ENCODE data around the gene ZNF506.
"Not testable (repeated sequence)": the region's sequence is repeated elsewhere in the genome, so short reads cannot be mapped to it uniquely, and the experiment has no call there.

The ZNF506 gene

DNA sequence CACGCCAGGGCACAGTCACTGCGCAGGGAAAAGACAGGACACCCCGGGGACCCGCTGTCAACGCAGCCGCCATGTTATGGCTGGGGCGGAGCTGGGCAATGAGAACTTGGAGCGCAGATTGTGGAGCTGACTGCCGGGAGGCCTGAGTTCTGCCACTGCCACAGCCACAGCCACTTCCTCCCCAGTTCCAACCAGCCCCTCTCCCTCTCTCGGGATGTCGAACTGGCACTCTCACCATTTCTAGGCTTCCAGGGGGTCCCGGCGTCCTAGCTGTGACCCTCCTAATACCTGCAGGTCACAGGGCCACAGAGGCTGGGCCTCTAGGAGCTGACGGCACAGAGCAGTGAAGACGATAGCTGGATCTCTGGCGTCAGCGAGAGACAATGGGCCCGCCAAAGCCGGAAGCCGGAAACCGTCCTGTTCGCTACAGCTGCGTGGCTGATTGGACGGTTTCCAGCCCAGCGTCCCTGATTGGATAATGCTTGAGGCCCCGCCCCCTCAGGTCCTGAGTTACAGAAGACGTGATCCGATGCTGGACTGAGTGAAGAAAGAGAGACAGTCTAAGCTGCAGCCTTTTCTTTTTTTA is at the start of gene ZNF506:
Gene ZNF506 (minus strand): TSS at position 385 of the 586 bp plus-strand sequence. CDS start 147 bp downstream, at position 238.
- DNase-seq = peak; percentile 75 to 83

DNA sequence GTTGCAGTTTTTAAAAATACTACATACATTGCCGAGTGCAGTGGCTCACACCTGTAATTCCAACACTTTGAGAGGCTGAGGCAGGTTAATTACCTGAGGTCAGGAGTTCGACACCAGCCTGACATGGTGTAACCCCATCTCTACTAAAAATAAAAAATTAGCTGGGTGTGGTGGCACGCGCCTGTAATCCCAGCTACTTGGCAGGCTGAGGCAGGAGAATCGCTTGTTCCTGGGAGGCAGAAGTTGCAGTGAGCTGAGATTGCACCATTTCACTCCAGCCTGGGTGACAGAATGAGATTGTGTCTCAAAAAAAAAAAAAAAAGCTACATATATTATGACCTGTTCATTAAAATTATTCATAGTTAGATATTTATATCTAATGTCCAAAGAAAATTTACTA is 48.5 kb upstream of the ZNF506 start:
- not testable (repeated sequence) for DNase-seq

DNA sequence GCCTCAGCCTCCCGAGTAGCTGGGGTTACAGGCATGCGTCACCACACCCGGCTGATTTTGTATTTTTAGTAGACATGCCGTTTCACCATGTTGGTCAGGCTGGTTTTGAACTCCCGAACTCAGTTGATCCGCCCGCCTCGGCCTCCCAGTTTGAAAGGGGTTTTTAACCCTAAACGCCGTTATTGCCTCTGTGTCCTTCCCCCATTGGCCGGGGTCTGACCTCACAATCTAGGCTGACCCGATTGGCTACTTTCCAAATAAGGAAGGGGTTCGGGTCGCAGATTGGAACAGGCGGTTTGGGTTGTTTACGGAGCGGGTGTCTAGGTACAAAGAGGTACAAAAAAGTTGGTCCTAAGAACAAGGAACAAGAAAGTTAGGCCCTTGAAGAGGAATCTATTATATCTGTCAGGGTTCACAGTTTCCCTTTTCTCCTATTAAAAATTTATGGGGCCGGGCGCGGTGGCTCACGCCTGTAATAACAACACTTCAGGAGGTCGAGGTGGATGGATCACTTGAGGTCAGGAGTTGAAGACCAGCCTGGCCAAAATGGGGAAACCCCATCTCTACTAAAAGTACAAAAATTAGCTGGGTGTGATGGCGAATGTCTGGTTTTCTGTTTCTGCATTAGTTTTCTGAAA is 45.2 kb upstream of the ZNF506 start:
- DNase-seq = no peak

DNA sequence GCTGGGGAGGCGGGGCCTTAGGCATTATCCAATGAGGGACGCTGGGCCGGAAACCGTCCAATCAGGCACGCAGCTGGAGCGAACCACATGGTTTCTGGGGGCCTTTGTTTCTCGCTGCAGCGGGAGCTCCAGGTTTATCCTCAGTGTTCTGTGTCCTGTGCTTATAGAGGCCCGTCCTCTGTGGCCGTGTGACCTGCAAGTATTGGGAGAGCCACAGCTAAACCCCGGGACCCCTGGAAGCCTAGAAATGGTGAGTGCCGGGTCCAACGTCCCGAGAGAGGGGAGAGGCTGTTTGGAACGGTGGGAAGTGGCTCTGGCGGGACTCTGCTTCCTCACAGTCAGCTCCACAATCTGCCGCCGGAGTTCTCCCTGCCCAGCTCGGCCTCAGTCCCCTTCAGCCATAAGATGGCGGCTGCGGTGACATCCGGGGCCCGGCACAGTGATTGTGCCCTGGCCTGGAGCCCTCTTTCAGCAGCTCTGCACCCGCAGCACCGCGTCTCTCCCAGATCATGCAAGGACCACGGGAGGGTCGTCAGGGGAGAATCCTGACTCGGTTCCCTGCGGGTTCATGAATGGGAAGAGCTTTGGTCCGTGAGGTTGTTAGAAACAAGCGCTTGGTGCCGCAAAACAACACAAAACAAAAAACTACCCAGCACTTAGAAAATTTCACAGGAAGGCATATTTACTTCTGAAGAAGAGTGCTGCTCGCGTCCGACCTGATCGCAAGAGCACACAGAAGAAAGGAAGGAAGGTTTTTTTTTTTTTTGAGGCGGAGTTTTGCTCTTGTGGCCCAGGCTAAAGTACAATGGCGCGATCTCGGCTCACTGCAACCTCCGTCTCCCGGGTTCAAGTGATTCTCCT is 44.4 kb upstream of the ZNF506 start, which contains the start of gene ZNF253:
Gene ZNF253 (plus strand): TSS at position 133 of the 861 bp plus-strand sequence. CDS start 115 bp downstream, at position 248.
- peak; percentile 84 to 90 for DNase-seq

- DNase-seq = no peak
These were observed 39.3 kb upstream of the ZNF506 start for GRCh38 chr19:19860756-19861390.

DNA sequence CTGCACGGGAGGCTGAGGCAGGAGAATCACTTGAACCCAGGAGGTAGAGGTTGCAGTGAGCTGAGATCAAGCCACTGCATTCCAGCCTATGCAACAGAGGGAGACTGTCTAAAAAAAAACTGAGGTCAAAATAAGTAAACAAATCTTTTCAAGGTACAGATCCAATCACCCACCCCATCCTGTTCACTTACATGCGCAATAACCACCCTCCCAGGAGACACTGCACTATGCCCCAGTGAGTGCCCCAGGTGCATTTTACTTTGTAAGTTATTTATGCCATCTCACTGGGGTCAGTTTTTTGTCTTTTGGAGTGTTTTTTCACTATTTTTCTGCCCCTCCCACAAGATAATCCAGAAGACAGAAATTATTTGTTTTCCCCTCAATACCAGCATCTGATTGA is 37.2 kb upstream of the ZNF506 start:
- no peak for DNase-seq

DNA sequence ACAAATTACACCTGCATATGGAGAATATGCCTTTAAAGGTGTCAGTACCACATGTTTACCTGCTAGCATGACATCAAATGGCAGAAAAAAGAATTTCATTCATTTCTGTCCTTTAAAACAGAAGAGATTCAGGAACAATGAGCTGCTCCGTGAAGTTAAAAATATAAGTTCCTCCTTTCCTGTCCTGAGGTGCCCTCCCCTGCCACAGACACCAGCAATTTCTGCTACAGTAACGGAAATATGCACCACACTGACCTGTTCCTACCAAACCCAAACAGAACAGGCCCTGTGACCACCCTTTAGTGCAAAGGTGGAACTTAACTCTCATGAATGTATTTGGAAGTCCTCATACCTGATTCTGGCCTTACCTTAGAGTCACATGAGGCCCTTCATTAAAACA is 30.2 kb upstream of the ZNF506 start:
- not testable (repeated sequence) for DNase-seq

DNA sequence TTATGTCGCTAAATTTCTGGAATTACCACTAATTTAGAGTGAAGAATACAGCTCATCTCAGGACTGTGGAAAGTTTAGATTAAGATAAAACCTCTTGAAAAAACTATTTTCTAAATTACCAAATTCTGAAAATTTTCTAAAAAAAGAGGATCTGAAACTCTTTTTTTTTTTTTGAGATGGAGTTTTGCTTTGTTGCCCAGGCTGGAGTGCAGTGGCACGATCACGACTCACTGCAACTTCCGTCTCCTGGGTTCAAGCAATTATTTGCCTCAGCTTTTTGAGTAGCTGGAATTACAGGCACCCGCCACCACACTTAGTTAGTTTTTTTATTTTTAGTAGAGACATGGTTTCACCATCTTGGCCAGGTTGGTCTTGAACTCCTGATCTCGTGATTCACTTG is 27.5 kb upstream of the ZNF506 start:
- no peak for DNase-seq

DNA sequence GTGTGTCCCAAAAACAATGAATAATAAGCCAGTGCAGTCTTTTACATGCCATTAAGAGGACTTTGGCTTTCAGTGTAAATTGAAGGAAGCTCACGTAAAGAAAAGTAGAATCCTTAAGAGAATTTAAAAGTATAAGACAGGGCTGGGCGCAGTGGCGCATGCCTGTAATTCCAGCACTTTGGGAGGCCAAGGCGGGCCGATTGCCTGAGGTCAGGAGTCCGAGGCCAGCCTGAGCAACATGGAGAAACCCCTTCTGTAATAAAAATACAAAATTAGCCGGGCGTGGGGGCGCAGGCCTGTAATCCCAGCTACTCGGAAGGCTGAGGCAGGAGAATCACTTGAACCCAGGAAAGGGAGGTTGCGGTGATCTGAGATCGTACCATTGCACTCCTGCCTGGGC is 26.2 kb upstream of the ZNF506 start:
- no peak for DNase-seq

DNA sequence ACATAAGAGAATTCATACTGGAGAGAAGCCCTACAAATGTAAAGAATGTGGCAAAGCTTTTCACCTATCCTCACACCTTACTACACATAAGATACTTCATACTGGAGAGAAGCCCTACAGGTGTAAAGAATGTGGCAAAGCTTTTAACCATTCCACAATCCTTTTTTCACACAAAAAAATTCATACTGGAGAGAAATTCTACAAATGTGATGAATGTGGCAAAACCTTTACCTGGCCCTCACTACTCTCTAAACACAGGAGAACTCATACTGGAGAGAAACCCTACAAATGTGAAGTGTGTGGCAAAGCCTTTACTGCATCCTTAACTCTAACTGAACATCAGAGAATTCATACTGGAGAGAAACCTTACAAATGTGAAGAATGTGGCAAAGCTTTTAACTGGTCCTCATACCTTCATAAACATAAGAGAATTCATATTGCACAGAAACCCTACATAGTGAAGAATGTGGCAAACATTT is 14.0 kb upstream of the ZNF506 start:
- no peak for DNase-seq

GRCh38 chr19:19826875-19827274 is 5.3 kb upstream of the ZNF506 start:
- DNase-seq = no peak

GRCh38 chr19:19823916-19824315 is 2.4 kb upstream of the ZNF506 start:
- DNase-seq = no peak

DNA sequence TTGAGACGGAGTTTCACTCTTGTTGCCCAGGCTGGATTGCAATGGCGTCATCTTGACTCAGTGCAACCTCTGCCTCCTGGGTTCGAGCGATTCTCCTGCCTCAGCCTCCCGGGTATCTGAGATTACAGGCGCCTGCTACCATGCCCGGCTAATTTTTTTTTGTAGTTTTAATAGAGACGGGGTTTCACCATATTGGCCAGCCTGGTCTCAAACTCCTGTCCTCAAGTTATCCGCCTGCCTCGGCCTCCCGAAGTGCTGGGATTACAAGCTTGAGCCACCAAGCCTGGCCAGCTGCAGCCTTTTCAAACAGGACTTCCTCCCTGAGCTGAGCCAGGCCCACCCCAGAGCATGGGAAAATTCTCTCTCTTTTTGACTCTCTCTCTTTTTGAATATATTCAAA is 426 bp upstream of the ZNF506 start:
- not testable (repeated sequence) for DNase-seq

DNA sequence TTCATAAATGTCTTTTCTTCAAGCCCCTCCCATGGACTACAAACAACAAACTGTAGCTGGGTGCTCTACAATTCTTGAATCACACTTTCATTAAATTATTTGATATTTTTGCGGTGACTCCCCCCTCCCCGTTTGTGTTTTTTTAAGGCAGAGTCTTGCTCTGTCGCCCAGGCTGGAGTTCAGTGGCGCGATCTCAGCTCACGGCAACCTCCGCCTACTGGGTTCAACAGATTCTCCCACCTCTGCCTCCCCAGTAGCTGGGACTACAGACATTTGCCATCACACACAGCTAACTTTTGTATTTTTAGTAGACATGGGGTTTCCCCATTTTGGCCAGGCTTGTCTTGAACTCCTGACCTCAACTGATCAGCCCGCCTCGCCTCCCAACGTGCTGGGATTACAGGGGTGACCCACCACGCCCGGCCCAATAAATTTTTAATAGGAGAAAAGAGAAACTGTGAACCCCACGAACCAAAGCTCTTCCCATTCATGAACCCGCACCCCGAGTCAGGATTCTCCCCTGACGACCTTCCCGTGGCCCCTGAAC is 703 bp downstream of the ZNF506 start:
- no peak for DNase-seq

GRCh38 chr19:19817357-19817756 is 4.2 kb downstream of the ZNF506 start:
- no peak for DNase-seq

DNA sequence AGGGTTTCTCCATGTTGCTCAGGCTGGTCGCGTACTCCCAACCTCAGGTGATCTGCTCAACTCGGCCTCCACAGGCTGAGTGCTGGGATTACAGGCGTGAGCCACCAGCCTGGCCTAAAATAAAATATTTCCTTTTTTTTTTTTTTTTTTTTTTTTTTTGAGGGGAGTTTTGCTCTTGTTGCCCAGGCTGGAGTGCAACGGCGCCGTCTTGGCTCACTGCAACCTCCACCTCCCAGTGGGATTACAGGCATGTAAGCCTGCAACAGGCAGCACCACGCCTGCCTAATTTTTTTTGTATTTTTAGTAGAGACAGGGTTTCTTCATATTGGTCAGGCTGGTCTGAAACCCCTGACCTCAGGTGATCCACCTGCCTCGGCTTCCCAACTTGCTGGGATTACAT is 4.9 kb downstream of the ZNF506 start:
- no peak for DNase-seq

DNA sequence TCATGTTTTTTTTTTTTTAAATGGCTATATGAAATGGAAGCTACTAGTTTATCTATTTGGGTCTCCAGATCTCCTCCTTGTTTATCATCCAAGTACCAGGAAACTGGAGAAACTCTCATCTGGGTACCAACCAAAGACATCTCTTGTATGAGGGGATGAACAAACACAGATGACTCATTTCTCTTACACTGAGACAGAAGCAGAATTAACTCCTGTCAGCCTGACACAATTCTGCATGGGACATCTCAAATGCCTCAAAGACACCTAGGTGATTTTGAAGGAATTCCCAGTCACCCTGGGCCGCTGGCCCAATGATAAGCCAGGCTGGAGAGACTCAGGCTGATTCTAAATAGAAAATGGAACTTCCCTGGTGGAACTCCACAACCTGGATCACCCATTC is 9.6 kb downstream of the ZNF506 start:
- not testable (repeated sequence) for DNase-seq

DNA sequence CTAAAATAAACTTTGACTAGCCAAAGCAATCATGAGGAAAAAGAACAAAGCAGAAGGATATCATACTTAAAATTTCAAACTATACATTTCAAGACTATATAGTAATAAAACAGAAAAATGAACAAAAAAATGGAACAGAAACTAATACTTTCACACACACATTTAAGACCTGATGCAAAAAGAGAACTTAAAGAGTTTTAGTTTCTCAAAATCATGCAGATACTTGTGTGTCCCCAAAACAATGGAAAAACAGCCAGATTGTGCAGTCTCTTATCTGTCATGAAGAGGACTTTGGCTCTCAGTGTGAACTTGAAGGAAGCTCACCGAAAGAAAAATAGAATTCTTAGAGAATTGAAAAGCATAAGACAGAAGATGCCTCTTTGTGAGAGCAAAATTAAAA is 16.1 kb downstream of the ZNF506 start:
- no peak for DNase-seq

DNA sequence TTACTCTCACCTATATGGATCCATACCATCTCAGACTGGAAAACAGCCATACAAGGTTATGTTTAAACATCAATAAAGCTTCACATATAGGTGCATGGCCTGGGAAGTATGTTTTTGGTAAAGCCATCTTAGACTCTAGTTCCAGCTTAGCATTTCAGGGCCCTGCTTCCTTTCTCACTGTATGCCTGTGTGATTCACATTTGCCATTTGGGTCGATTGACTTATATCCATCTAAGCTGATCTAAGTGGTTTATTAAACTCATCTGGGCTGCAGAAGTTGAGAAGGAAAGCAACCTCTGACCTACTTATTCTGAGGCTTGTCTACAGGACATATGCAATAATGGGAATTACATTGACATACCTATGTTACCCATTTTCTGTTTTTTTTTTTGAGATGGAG is 33.5 kb downstream of the ZNF506 start:
- no peak for DNase-seq

GRCh38 chr19:19785476-19785875 is 36.1 kb downstream of the ZNF506 start:
- not testable (repeated sequence) for DNase-seq

DNA sequence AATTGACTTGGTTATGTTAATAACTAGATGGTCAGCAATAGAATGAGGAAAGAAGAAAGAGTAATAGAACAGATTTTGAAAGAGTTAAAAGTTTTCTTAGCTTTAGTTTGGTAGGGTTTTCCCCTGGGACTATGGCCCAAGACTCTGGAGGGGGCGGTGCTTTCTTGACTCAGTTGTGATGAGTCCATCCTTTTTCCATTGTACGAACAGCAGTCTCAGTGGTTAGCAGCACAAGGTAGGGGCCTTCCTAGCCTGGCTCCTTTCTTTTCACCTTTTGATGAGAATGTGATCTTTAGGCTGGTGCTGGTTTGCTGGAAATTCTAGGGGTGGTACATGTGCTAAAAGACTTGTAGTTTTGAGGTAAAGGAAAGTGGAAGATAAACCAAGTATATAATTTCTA is 38.8 kb downstream of the ZNF506 start:
- no peak for DNase-seq

- DNase-seq = peak; percentile 16 to 30
These were observed 39.8 kb downstream of the ZNF506 start for GRCh38 chr19:19781791-19782190.

GRCh38 chr19:19778666-19779065 is 42.9 kb downstream of the ZNF506 start:
- DNase-seq = no peak
